Measurements from ENCODE around the gene SDE2.

GRCh38 chr1:226038661-226039060 is 39.5 kb upstream of the SDE2 start:
- TF ChIP-seq POLR2A (IDR thresholded peaks at IDR 0.05) = no peak
- TF ChIP-seq CTCF (IDR thresholded peaks at IDR 0.05) = no peak
- no peak for TF ChIP-seq POLR2AphosphoS5 (IDR thresholded peaks at IDR 0.05)

Data from prostate gland (tissue), 2 donors.